Stimulated activated CD4-positive, alpha-beta T cell treated with anti-CD3 and anti-CD28 coated beads, Interleukin-2, amount 100 ng/mL, for 4 hours (primary cell): ENCODE results near the gene SIPA1L3.
A peak's percentile ranks its signal among the peaks of the same experiment; 100 is the strongest.
"Not testable (repeated sequence)": the region's sequence is repeated elsewhere in the genome, so short reads cannot be mapped to it uniquely, and the experiment has no call there.

Experiments
- DNase-seq: peaks from one replicate; pipeline ENCODE4 v3.0.0-alpha.2; 2020; ENCODE audit warnings: low read depth

The SIPA1L3 gene

GRCh38 chr19:37906869-37907734 is at the start of gene SIPA1L3:
TSS of gene SIPA1L3 (plus strand) at chr19:37907208. CDS start at chr19:38081566, 174,358 bp downstream.
- peak; percentile 90 for DNase-seq

- DNase-seq = no peak
Observed at GRCh38 chr19:37864501-37864900, 42.5 kb upstream of the SIPA1L3 start.

GRCh38 chr19:37865930-37866329 is 41.1 kb upstream of the SIPA1L3 start:
- not testable (repeated sequence) for DNase-seq

- no peak for DNase-seq
Observed at GRCh38 chr19:37867831-37868230, 39.2 kb upstream of the SIPA1L3 start.

- no peak for DNase-seq
Observed at GRCh38 chr19:37869766-37870340, 37.2 kb upstream of the SIPA1L3 start.

GRCh38 chr19:37872383-37872782 is 34.6 kb upstream of the SIPA1L3 start:
- no peak for DNase-seq

GRCh38 chr19:37874784-37875183 is 32.2 kb upstream of the SIPA1L3 start:
- no peak for DNase-seq

GRCh38 chr19:37876032-37876431 is 31.0 kb upstream of the SIPA1L3 start:
- no peak for DNase-seq

- DNase-seq = no peak
Observed at GRCh38 chr19:37877147-37877546, 29.9 kb upstream of the SIPA1L3 start.

GRCh38 chr19:37885392-37885791 is 21.6 kb upstream of the SIPA1L3 start:
- no peak for DNase-seq

- DNase-seq = no peak
Observed at GRCh38 chr19:37886571-37886970, 20.4 kb upstream of the SIPA1L3 start.

- DNase-seq = no peak
Observed at GRCh38 chr19:37893845-37894575, 13.0 kb upstream of the SIPA1L3 start.

GRCh38 chr19:37896180-37896579 is 10.8 kb upstream of the SIPA1L3 start:
- no peak for DNase-seq

GRCh38 chr19:37899453-37899852 is 7.6 kb upstream of the SIPA1L3 start:
- DNase-seq = no peak

- no peak for DNase-seq
Observed at GRCh38 chr19:37899966-37900365, 7.0 kb upstream of the SIPA1L3 start.

GRCh38 chr19:37902668-37903067 is 4.3 kb upstream of the SIPA1L3 start:
- DNase-seq = peak; percentile 73

GRCh38 chr19:37903096-37903495 is 3.9 kb upstream of the SIPA1L3 start:
- DNase-seq = no peak

GRCh38 chr19:37905946-37906868 is 801 bp upstream of the SIPA1L3 start, which contains the start of gene WDR87:
TSS of gene WDR87 (minus strand) at chr19:37906594. CDS start at chr19:37898239, 8,355 bp downstream.
- DNase-seq = peak; percentile 4

GRCh38 chr19:37907735-37908455 is 887 bp downstream of the SIPA1L3 start:
- no peak for DNase-seq

- no peak for DNase-seq
Observed at GRCh38 chr19:37909661-37910199, 2.7 kb downstream of the SIPA1L3 start.

GRCh38 chr19:37914908-37915307 is 7.9 kb downstream of the SIPA1L3 start:
- DNase-seq = no peak
